Tibial nerve (tissue), 3 donors: ENCODE measurements around the gene DCAF4.

Experiments used
- CTCF ChIP-seq, 5 experiments: fragments of 200-600 bp in 3 of 5; fragments of 450-650 bp in 2 of 5; sonication (generic) in 3 of 5; IDR thresholded peaks; one replicate each; pipeline ENCODE4 v1.5.1; 2016 to 2019; ENCODE audit warnings: antibody characterized with exemption in 5 of 5, mild to moderate bottlenecking in 3 of 5, moderate library complexity in 2 of 5
- POLR2A ChIP-seq, 2 donors: fragments of 450-650 bp; IDR thresholded peaks; one replicate each; pipeline ENCODE4 v1.6.1; 2017; ENCODE audit warnings: antibody characterized with exemption in 2 of 2, mild to moderate bottlenecking in 2 of 2, moderate library complexity in 2 of 2

GRCh38 chr14:72891666-72892102, 34.6 kb upstream of the DCAF4 start:
- TF ChIP-seq CTCF (IDR thresholded peaks at IDR 0.05) (no peak), POLR2A (IDR thresholded peaks at IDR 0.05) (no peak)
